ENCODE measurements around the gene HYOU1.
A peak's percentile ranks its signal among the peaks of the same experiment; 100 is the strongest.
"Not testable (repeated sequence)": the region's sequence is repeated elsewhere in the genome, so short reads cannot be mapped to it uniquely, and the experiment has no call there.

Gene HYOU1, protein sequence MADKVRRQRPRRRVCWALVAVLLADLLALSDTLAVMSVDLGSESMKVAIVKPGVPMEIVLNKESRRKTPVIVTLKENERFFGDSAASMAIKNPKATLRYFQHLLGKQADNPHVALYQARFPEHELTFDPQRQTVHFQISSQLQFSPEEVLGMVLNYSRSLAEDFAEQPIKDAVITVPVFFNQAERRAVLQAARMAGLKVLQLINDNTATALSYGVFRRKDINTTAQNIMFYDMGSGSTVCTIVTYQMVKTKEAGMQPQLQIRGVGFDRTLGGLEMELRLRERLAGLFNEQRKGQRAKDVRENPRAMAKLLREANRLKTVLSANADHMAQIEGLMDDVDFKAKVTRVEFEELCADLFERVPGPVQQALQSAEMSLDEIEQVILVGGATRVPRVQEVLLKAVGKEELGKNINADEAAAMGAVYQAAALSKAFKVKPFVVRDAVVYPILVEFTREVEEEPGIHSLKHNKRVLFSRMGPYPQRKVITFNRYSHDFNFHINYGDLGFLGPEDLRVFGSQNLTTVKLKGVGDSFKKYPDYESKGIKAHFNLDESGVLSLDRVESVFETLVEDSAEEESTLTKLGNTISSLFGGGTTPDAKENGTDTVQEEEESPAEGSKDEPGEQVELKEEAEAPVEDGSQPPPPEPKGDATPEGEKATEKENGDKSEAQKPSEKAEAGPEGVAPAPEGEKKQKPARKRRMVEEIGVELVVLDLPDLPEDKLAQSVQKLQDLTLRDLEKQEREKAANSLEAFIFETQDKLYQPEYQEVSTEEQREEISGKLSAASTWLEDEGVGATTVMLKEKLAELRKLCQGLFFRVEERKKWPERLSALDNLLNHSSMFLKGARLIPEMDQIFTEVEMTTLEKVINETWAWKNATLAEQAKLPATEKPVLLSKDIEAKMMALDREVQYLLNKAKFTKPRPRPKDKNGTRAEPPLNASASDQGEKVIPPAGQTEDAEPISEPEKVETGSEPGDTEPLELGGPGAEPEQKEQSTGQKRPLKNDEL

DNA sequence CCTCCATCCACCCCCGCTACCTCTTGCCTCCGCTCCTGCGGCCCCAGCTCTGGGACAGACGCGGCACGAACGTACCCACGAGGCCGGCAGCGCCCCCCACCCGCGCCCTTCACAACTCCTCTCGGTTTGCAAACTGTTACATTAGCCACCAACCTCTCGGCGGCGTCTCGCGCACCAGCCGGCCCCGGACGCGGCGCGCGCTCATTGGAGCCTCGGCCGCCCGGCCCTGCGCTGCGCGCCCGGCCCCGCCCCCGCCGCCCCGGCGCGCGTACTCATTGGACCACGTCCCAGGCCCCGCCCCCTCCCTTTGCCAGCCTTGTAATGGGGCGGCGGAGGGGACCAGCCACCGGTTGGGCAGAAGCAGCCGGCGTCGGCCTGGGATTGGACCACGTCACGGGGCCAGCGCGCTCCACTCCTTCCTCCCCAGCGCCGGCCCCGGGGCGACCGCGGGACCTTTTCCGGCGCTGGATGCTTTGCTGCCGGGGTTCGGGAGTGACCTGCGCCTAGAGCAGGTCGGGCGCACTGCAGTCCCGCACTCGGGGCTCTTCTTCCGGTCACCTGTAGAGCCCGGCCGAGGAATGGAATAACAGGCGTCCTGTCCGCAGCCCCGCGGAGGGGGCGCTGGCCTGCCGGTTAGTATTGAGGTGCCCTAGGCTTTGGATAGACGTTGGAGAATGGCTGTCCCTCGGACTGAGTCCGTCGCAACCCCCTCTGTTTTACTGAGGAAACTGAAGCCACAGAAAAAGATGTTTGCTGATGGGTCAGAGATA lies at the start of gene HYOU1:
Gene HYOU1 (minus strand): TSS at position 206 of the 770 bp plus-strand sequence. CDS start 1,045 bp downstream, outside the sequence.
- DNase-seq, result peak; percentile 93 to 96

DNA sequence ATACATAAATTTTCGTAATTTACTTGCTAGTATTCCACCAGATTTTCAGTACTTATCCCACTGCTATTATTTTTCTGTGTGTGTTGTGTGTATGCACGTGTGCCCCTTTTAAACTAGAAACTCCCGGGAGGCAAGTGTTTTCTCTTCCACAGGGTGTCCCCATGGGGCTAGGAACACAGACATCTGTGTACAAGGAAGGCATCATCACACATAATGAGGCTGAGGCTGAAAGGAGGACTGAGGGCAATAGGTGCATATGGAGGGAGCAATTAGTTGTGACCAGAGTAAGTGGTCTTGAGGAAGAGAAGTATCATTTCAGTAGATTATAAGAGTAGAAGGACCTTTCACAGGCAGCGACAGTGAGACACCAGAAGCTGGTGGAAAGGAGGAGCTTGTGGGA lies 46.8 kb upstream of the HYOU1 start:
- DNase-seq, result peak in 1 of 2 donors; percentile 2

DNA sequence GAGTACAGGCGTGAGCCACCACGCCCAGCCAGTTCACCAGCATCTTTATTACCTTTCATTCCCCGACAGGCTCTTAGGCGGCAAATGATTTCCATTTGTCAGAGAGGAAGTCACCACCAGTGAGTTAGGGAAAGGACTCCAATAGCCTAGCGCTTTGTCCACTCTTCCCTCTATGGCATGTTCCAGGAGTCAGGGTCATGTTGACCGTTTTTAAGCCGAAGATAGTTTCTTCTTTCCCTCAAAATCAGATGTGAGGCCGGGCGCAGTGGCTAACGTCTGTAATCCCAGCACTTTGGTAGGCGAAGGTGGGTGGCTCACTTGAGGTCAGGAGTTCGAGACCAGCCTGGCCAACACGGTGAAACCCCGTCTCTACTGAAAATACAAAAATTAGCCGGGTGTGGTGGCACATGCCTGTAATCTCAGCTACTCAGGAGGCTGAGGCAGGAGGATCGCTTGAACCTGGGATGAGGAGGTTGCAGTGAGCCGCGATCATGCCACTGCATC lies 46.2 kb upstream of the HYOU1 start:
- DNase-seq, result not testable (repeated sequence)

DNA sequence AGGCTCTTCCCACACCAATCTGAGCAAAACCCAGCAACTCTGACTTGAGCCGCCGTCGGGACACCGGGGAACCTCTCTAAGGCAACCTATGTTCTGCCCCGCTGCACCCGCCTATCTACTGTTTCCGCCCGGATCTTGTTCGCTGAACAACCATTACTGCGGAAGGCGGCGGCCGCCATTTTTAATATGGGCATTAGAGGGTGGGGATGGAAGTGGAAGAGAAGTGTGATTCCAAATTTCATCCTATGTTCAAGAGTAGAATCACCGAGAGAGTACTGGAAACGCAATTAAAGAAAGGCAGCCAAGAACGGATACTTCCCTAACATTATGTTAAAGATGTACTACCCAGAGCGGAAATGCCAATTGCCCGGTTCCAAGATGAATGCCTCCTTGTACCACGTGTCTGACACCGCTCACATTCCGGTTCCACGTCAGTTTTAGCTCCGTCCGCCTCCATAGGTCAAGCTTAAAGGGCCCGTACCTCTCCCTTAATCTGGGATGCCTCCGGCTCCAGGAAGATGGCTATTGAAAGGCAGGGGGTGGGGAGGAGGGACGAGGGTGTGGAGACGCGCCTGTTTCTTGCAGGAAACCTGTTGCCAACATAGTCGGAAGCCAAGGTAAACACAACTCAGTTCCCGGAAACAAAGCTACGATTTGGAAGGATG lies 44.9 kb upstream of the HYOU1 start, which contains the start of gene DPAGT1:
Gene DPAGT1 (minus strand): TSS at position 95 of the 665 bp plus-strand sequence. CDS start 198 bp downstream, outside the sequence.
- DNase-seq, result peak; percentile 88 to 98

DNA sequence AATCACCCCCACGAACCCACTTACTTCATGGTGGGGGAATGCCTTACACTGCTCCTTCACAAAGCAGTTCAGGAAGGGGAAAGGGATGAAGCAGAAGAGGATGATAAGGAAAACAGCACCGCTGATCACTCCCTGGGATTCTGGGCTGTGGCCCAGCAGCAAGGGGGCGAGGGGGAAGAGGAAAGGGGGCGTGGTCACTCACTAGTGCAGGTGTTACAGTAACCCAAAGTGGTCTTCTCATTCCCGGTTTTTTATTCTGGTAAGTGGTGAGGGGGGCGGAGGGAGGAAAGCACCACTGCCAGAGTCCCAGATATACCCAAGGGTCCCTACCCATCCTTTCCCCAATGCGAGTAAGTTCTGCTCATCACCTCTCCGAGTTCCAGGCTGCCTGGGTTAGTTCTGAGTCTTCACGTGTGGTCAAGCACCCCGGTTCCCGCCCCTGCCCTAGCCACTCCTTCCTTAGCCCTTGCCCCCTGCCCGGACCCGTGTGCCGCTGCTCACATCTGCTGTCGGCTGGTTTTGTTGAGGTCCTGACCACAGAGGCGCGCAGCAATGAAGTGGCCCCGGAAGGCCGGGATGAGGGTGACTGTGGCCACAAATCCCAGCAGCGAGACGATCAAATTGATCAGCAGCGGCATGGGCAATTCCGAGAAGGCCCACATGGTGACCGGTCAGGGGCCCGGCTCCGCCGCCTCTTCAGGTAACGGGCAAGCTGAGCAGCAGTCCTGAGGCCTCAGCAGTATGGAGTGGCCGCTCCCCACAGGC lies 44.2 kb upstream of the HYOU1 start:
- no peak for DNase-seq

DNA sequence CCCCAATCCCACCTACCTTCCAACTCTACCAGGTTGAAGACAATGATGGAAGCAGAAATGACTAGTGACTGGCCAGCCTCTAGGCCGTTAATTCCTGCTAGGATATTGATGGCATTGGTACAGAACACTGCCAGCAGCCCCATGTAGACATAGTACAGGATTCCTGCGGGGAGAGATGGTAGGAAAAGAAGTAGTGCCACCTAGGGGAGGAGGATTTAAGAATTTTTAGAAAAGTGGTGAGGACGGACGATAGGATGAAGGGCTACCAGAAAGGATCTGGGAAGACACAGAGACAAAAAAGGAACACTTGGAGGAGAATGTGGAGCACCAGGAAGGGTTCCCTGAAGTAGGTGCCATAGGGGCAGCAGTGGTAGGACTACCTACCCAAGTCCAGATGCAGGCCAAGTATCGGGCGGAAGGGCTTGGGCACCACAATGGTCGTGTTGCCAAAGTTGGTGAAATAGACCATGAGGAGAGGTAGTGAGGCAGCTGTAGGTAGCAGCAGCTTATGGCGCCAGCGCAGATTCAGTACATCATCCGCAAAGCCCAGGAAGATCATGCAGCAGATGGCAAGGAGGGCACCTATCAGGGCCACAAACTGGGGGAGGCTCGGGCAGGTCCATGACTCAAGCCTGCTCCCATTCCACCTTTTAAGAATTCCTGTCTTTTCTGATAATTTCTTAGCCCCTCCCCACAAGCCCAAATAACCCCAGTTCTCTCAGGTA lies 43.4 kb upstream of the HYOU1 start:
- peak in 1 of 2 donors; percentile 24 for DNase-seq

DNA sequence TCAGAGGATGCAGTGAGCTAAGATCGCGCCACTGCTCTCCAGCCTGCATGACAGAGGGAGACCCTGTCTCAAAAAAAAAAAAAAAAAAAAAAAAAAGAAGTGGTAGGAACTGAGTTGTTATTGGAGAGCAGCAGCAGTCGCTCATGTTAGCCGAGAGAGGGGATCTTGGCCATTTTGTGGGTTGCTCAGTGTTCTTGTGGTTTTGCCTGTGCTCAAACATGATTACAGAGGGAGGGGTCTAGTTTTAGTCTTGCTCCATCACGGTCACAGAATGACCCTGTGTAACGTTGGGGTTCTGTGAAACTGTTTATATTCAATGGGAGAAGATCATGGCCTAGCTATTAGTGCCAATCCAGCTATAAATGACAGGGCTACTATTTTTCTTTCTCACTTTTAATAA lies 42.7 kb upstream of the HYOU1 start:
- DNase-seq, result no peak

DNA sequence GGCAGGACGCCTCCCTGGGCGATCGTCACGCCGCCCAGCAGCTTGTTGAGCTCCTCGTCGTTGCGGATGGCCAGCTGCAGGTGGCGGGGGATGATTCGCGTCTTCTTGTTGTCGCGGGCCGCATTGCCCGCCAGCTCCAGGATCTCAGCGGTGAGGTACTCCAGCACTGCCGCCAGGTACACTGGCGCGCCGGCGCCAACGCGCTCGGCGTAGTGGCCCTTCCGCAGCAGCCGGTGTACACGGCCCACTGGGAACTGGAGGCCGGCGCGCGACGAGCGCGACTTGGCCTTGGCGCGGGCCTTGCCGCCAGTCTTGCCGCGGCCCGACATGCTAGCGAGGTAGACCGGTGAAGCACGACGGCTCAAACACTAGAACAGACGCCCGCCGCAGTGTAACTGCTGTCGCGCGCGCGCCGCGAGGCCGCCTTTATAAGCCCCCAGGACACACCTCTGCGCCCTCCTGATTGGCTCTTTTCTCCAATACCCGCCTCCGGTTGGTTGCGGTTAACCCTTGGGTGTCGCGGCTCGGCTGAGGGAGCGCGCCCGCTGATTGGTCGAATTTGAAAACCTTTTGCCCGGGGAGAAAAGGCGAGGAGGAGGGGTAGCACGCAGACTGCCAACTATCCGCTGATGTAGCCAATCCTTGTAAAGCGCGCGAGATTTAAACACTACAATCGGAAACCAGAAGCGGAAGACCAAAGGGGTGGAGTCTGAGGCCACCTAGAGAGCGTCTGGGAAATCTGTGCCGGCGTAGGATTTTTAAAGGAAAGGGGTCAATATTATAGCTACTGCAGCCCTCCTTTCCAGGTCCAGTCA lies 38.3 kb upstream of the HYOU1 start:
- peak; percentile 99 for DNase-seq

DNA sequence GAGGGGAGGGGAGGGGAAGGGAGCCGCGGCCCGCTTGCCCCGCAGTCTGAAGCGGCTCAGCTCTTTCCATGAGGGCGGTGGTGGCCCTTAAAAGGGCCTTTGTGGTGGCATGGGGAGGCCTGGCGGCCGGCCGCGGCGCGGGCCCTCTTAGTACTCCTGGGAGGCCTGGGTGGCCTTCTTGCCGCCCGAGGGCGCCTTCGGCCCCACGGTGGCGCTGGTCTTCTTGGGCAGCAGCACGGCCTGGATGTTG lies 37.7 kb upstream of the HYOU1 start:
- DNase-seq, result peak; percentile 74

DNA sequence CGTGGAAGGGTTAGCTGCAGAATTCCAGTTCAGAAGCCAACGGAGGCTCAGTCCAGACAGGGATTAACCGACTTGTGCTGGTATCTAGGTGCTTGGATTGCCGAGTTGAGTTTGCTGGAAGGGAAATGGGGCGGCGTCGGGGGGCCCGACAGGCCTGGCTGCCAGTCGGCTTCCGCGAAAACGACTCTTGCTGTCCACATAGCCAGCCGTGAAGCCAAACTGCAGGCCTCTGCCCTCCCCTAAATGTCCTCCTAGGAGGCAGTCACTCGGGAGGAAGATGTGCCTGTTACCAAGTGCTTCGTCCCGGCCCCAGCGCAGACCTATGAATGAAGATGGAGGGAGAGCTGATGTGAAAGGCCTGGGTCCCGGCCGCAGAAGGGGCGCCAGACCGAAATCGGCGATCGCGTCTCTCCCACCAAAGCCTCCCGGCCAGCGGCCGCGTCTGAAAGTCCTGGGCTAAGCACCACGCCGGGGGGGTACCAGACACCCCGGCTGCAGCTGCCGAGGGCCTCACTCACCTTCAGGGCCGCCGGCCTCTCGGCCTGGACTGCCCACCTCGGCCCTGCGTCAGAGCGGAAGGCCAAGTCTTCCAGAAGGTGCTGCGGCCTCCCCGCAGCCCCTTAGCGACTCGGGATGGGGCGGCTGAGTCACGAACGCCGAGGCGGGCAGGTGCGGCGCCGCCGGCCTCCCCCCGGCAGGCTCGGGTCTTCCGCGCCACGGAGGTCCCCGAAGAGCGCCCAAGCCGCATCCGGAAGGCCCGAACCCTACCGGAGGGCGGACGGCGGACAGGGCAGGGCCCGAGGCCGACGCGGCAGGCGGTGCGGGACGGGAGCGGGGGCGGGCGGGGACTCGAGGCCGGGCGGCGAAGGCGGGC lies 37.2 kb upstream of the HYOU1 start:
- peak in 1 of 2 donors; percentile 54 for DNase-seq

DNA sequence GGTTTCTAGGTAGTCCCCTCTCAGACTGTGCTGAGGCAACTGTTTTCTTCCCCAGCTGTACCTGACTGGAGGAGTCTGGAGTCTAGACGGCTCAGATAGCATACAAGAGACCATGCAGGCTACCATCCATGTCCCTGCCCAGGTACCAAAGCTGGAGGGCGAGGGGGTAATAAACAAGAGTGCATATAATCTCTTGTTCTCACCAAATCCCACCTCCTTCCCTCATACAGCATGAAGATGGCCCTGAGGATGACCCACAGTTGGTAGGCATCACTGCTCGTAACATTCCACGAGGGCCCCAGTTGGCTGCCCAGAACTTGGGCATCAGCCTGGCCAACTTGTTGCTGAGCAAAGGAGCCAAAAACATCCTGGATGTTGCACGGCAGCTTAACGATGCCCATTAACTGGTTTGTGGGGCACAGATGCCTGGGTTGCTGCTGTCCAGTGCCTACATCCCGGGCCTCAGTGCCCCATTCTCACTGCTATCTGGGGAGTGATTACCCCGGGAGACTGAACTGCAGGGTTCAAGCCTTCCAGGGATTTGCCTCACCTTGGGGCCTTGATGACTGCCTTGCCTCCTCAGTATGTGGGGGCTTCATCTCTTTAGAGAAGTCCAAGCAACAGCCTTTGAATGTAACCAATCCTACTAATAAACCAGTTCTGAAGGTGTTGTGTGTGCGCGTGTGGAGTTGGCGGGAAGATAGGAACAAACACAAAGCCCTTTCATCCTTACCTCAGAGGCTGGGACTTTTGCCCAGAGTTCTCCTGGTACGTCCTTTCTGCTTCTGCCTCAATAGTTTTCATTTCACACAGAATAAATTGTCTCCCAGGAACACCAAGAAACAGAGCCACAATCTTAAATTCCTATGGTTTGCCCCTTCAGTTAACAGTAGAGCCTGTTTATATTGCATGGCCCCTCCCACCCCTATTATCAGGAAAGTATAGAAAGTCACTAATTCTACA lies 36.2 kb upstream of the HYOU1 start:
- DNase-seq, result peak in 1 of 2 donors; percentile 7

DNA sequence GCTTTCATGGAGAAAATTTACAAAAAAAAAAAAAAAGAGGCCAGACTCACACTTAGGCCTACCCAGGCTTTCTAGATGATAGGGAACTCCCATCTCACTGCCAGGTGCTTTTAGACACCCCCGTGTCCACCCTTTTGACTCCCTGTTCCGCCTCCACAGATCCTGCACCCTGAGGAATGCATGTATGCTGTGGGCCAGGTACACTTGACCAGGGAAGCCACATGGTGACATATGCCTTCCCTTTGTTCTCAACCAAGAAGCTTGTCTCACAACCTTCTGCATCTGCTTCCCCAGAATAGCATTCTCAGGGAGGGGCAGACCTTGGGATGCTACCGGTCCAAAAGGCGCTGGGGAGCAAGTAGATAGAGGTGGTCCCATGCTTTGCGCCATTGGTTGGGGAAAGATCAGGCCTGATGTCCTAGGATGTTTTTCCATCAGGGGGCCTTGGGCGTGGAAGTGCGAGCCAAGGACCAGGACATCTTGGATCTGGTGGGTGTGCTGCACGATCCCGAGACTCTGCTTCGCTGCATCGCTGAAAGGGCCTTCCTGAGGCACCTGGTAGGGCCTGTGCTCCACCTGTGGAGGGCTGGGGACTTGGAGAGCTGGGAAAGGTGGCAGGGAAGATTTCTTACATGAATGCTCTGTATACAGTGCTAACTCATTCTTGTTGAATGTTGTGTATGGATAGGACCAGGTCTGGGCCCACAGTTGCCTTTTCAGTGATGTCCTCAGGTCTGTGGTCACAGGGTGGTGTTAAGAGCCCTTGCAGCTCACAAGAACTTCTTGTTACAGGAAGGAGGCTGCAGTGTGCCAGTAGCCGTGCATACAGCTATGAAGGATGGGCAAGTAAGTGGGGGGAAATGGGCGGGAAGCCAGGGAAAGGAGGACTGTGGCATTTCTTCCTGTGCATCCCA lies 35.2 kb upstream of the HYOU1 start:
- DNase-seq, result no peak

DNA sequence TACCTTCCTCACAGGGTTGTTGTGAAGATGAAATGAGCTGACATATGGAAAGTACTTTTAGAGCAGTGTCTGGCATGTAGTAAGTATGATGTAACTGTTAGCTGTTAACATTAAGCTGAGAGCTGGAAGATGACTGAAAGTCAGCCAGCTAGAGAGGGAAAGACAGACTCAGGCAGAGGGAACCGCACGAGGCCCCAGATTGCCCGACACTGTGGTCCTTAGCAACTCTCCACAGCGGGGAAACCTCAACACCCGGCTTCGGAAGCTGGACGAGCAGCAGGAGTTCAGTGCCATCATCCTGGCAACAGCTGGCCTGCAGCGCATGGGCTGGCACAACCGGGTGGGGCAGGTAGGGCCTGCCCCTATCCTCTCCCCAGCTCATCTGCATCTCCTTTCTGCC lies 34.2 kb upstream of the HYOU1 start:
- no peak for DNase-seq

DNA sequence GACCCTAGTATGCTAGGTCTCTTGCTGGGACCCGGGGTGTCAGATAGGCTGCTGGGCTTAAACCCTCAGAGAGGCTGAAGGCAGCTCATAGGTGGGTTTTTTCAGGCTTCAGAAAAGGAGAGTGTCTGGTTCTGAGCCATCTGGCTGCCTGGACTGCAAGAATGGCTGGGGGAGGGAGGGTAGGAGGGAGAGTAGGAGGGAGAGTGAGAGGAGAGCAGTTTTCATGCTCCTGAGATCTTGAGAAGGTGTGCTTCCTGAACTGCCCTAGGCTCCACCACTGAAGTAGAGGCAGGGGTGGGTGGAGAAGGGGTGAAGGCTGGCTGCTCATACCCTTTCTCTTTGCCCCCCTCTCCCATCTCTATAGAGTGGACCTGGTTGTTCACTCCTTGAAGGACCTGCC lies 32.3 kb upstream of the HYOU1 start:
- no peak for DNase-seq

DNA sequence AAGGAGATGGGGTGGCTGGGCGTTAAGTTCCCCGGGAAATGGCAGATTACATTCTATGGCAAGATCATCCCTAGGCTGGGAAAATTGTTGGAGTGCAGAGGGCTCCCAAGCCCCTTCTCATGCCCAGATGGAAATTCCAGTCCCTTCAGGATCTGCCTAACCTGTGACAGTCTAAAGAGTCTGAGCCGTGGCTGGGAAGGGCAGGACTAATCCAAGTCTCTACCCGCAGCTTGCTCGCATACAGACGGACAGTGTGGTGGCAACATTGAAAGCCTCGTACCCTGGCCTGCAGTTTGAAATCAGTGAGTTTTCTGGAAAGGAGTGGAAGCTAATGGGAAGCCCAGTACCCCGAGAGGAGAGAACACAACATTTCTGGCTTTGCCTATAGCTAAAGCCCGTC lies 31.4 kb upstream of the HYOU1 start:
- no peak for DNase-seq

DNA sequence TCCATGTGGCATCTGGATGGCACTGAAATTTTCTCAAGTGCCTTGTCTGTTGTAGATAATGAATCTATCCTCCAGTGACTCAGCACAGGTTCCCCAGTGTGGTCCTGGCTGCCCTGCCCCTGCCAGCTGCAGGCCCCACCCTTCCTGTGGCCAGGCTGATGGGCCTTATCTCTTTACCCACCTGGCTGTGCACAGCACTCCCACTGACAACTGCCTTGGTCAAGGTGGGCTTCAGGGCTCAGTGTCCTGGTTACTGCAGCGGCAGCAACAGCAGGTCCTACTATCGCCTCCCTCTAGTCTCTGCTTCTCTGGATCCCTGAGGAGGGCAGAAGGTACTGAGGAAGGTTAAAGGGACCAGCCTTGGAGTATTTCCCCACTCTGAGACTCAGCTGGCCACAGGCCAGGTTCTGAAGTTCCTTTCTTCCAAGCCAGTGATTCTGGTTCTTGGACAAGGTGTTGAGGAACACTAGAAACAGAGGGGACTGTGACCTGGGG lies 30.8 kb upstream of the HYOU1 start:
- DNase-seq, result no peak
